Lower leg skin (tissue), 3 donors: Measurements from ENCODE around the gene NOX3.

Source experiments
- POLR2A ChIP-seq, 2 donors: fragments of 450-650 bp; IDR thresholded peaks; one replicate each; pipeline ENCODE4 v1.6.1; 2016 to 2017; ENCODE audit warnings: antibody characterized with exemption in 2 of 2, mild to moderate bottlenecking in 1 of 2, moderate library complexity in 1 of 2
- TF ChIP-seq, protein P1 (sequence below), 3 donors: fragments of 450-650 bp; IDR thresholded peaks; one replicate each; pipeline ENCODE4 v1.5.1; 2016; ENCODE audit warnings: antibody characterized with exemption in 3 of 3, mild to moderate bottlenecking in 3 of 3, moderate library complexity in 2 of 3

DNA sequence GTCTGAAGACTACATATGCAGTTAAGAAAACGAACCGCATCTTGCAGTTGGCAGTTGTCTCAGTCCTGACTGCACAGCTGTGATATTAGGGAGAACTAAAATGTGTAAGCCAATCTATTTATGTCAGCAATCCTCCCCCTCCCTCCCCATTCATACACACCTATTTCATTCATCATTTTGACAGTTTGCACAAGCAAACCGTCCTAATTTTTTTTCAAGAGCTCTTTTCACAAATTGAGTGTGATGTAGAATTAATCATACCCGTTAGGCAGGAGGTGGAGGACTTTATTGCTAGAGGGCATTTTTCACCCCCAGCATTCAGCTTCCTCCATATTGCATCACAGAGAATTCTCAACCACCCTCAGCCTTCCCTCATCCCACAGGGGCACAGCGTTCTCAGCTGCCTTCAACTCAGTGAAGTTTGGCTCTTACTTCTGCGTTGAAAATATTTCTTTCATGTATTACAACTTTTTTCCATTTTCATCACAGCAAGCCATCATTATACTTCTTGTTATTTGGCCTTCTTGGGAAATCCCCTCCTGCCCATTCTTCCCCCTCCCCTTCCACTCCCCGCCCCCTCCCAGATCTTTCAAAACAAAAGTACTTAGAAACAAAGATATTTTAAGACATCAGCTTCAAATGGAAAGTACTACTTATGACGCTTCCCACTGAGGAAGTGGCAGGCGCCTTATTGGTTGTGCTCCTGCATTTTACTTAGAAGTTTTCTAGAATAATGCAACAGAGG lies 37.5 kb downstream of the NOX3 start:
- TF ChIP-seq, protein P1, sequence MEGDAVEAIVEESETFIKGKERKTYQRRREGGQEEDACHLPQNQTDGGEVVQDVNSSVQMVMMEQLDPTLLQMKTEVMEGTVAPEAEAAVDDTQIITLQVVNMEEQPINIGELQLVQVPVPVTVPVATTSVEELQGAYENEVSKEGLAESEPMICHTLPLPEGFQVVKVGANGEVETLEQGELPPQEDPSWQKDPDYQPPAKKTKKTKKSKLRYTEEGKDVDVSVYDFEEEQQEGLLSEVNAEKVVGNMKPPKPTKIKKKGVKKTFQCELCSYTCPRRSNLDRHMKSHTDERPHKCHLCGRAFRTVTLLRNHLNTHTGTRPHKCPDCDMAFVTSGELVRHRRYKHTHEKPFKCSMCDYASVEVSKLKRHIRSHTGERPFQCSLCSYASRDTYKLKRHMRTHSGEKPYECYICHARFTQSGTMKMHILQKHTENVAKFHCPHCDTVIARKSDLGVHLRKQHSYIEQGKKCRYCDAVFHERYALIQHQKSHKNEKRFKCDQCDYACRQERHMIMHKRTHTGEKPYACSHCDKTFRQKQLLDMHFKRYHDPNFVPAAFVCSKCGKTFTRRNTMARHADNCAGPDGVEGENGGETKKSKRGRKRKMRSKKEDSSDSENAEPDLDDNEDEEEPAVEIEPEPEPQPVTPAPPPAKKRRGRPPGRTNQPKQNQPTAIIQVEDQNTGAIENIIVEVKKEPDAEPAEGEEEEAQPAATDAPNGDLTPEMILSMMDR (IDR thresholded peaks at IDR 0.05): no peak
- TF ChIP-seq POLR2A (IDR thresholded peaks at IDR 0.05): no peak
